HG02938 (cell line): Measurements from ENCODE around the gene STX8.

Experiments
- ATAC-seq: cut with Tn5 transposase; IDR thresholded peaks from one replicate; pipeline ENCODE4 v1.9.1; 2021; ENCODE audit warnings: mild to moderate bottlenecking, moderate library complexity; ENCODE audit not compliant: unreplicated experiment

Gene STX8

DNA sequence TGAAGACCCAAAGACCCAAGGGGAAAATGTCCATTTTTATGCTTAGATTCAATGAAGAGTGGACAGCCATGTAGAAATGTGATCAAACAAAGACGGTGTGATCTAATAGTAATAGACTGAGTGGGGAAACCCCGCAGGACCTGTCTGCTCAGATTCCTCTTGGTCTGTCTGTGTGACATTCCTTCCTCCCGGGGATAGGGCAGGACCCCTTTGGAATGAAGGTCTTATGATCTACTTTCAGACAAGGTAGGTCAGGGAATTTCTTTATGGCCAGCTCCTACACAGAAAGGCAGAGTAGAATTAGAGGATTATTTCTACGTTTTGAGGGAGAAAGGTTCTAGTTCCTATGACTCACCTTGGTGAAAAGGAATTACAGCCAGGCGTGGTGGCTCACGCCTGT, 267.6 kb downstream of the STX8 start:
- no peak for ATAC-seq

DNA sequence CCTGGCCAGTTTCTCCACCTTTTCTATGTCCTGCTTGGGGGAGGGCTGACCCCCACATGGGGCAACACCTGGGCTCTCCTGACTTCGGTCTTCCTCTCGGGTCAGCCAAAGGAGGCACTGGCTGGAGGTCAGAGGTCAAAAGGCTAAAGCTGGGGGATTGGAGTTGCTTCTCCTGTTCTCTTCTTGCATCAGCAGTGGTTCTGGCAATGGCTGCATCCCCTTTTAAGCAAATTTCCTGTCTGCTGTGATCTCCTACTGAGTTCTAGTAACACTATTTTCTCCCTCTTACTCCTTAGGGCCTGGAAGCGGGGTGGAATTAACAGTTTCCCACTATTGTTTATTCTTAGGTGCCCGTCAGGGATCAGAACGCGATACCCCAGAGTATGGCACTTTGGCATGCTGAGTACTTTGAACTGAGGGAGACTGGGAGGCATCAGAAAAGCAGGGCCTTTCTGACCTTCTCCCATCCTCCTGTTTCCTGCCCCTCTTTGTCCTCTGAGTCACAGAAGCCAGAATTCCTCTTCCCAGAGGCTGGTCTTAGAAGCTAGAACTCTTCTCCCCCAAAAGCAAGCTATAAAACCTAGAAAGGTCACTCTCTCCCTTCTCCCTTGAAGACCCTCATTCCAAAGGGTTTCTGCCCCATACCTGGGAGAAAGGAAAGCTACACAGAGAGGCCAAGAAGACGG, 268.2 kb downstream of the STX8 start:
- no peak for ATAC-seq

DNA sequence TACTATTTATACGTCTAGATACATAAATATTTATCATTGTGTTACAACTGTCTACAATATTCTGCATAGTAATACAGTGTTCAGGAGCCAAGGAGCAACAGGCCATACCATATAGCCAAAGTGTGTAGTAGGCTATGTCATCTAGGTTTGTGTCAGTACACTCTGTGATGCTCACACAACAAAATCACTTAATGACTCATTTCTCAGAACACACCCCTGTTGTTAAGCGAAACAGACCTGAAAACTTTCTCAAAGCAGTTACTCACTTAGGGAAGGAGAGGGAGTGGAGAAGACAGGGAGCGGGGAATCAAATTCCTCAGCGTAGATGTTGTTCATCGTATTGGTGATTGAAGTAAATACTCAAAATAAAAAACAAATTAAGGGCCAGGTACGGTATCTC, 269.5 kb downstream of the STX8 start:
- no peak for ATAC-seq

DNA sequence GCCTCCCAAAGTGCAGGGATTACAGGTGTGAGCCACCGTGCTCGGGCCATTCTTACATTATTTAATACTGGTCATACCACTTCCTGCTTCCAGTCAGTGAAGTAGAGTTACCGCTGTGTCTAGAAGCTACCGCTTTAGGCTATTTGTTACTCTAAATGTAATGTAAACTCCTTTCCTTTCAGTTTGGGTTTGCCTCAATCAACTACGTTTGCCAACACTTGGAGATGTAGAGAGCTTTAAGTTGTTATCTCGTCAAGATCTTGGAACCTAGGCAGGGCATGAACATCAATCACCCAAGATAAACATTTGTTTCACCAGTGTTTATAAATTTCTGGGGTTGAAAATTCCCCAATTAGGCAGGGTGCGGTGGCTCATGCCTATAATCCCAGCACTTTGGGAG, 275.9 kb downstream of the STX8 start:
- ATAC-seq = no peak

DNA sequence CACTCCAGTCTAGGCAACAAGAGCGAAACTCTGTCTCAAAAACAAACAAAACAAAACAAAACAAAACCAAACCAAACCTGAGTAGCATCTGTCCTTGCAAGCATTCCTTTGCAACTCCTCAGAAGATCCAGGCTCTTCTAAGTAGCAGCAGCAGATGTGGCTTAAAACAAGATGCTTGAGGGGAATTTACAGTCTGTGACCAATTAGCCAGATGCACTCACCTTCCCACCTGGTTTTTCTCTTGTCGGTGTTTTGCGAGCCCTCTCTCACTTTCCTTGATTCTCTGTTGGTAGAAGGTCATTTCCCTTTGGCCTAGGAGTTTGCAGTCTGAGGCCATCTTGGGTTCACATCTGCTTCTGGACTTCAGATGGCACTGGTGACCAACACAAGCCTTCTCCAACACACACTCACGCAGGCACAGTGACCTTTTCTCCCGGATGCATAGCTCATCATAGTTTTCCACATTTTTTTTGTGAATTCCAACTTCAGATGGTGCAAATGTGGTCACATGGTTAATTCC, 276.8 kb downstream of the STX8 start:
- no peak for ATAC-seq

DNA sequence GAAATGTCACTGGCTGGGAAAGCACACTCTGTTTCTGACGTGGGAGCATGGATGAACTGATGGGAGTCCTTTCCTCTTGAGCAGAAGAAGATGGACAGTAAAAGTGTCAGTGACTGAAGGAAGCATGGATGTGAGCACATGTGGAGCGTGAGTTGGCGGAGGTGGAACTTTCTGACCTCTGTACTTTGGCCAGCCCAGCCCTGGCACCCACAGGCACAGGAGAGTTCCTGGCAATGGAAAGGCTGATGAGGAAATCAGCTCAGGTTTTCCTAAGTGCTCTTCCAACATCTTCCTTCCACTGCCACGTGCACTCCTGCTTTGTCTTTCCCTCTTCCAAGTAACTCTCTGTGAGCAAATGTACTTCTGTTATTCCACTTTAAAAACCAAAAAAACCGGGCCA, 277.5 kb downstream of the STX8 start:
- ATAC-seq = no peak

DNA sequence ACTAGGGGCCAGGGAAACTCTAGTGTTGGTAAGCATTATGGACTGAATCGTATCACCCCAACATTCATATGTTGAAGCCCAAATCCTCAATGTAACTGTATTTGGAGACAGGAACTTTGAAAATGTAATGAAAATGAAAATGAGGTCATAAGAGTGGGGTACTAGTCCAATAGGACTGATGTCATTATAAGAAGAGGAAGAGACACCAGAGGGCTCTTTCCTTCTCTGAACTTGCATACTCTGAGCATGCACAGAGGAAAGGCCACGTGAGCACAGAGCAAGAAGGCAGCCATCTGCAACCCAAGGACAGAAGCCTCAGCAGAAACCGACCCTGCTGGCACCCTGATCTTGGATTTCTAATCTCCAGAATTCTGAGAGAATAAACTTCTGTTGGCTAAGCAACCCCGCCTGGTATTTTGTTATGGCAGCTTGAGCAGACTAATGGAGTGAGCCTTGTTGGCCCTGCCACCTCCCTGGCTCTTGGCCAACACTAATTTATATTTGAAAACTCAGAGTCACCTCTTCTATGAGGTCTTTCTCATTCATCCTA, 280.9 kb downstream of the STX8 start:
- no peak for ATAC-seq

DNA sequence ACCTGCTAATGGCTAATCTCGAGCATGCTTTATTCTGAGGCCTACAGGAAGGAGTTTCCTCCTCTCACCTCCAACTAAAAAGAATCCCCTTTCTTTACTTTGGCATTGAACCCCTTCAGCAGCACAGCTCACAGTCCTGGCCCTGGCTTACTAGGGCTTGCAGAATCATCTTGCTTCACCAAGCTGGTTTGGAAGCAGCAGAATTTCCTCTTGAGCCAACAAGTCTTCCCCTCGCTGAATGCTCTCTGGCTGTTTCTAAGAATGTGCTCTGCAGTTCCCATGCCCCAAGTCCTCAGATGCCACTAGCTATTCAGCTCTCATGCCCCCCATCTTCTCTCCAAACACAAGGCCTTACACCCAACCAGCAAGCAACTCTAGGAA, 283.1 kb downstream of the STX8 start:
- ATAC-seq = no peak

DNA sequence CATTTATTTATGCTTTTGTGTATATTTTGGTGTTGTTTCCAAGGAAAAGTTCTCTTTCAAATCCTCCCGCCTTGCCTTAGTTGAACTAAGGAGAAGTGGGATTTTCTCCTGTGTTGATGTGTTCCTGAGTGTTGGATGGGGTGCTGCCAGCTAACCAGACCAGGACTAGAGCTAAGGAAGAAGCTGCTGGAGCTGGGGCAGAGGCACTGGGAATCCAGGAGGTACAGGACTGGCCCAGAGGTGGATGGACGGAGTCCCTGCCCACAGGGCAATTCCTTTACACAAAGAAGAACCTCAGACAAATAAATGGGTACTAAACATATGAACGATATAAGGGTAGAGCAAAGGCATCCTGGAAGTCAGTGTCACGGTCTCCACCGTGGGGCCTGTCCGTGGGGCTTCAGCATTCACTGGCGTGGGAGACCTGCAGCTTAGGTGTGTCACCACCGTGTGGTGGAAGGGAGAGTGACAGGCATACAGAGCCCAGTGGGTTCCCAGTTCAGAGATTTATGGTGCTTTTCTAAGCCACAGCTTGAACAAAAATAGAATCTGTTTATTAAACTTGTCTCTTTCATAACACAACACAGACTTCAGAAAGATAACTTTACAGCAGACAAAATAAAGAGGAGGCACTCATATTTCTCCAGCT, 283.6 kb downstream of the STX8 start:
- no peak for ATAC-seq

DNA sequence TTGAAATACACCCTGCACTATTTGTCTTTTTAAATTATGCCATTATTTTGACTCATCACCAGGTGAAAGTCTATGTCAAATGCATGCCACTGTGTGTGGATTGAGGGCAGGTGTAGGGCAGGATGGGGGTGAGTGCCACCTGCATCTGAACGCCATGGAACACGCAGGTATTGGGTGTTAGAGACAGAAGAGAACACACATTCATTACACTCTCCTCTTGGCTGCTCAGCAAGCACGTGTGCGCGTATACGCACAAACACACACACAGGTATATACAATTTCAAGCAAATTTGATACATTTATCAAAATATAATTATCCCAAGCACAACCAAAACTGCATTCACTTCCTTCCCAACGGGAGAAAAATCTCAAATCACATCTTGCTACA, 285.4 kb downstream of the STX8 start:
- ATAC-seq = no peak

DNA sequence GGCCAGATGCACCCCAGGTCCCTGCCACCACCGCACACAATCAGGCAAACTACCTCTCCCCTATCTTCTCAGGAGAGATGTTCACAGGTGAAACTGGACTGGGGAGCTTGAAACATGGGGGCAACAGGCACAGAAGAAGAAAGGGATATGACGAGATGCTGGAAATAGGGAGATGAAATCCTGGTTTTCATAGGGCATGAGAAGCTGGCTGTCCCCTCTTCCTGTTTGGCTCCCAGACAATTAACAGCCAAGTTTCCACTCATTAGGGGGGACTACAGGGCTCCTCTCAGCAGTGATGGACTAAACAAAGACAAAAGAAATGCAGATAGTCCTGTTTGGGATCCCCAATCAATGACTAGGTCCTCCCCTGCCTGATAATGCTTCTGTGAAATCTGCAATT, 288.3 kb downstream of the STX8 start:
- no peak for ATAC-seq

DNA sequence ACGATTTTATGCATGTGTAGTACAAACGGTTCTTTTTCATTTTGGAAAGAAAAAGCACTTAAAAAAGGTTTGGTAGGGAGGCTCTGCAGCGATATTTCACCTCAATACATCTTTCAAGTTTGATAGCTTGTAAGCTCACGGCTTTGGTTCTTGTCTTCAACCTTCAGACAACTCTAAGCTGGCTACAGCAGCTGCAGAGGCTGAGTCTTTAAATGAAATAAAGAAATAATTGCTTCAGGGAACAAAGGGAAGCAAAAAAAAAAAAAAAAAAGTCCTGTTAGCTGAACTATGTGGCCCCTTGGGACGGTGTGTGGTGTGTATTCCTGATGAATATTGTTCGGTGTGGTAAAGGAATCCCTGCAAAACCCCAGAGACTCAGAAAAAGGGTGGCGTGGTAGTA, 289.2 kb downstream of the STX8 start:
- no peak for ATAC-seq

DNA sequence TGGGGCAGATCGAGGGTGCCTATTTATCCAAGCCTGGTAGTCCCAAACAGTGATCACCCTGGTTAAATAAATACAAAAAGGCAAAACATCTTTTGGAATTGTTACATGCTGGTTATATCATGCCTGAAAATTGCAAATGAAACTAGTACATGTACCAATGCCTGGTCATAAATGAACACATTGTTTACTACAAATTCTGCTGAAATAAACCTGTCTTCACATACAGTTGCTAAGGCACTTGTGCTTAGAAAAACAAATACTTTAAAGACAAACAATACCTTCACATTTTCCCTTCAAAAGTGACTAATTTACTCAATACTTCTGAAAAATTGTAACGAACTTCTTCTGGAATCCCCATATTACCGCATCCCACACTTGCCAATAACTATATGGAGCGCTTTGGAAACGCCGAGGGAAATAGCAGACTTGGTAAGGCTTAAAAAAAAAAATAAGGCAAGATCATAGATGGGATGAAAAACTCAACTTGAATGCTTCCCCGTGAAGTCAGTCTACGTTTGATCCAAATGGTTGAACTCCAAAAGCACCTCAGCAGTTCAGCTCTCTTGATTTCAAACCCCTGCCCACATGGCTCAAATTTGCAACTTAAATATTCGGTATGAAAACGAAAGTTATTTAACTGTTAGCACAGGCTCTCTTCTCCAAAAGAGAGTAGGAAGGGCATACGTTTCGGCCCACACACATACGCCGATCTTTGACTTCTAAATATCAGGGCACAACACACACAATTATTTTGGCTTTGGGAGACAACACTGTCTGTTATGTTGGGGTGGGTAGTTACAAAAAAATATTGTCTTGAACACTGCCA, 289.8 kb downstream of the STX8 start:
- no peak for ATAC-seq

DNA sequence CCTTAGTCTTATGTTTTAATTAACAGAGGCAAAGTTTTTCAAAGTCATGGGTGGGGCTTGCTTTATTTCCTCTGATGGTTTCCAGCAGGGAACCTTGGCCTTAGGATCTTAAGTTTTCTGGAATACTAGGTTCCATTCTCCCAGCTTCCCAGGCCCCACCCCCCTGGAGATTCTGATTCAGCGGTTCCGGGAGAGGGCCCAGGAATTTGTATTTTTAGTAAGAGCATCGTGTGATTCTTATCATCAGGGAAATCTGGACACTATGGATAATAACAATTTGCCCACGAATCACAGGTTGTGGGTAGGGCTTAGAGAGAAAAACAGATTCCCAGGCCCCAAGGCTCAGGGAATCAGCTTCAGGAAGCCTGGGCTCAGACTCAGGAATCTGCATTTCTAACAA, 290.7 kb downstream of the STX8 start:
- no peak for ATAC-seq

DNA sequence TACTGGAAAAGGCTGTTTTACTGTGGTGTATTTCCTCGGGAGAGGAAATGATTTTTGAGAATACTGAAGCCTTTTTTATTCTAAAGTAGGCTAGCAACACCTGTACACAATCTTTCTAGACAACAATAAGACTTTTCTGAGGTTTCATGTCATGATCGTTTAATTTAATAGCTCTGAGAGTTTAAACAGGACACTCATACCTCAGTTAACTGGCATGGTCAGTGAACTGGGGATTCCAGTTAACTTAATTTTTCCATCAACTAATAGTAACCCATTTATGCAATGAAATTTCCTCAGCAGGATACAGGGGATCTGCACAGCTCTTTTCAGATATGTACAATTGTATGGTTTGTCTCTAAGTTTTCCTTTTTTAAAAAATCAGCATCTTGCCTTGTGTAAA, 291.7 kb downstream of the STX8 start:
- no peak for ATAC-seq

DNA sequence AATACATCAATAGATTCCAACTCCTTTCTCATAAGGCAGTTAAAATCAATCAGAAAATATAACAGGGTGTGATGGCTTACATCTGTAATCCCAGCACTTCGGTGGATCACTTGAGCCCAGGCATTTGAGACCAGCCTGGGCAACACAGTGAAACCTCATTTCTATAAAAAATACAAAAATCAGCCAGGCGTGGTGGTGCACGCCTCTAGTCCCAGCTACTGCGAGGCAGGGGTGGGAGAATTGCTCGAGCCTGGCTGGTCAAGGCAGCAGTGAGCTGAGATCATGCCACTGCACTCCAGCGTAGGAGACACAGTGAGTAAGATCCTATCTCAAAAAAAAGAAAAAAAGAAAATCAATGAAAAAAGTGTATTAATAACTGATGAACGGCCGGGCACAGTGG, 295.7 kb downstream of the STX8 start:
- ATAC-seq = no peak

DNA sequence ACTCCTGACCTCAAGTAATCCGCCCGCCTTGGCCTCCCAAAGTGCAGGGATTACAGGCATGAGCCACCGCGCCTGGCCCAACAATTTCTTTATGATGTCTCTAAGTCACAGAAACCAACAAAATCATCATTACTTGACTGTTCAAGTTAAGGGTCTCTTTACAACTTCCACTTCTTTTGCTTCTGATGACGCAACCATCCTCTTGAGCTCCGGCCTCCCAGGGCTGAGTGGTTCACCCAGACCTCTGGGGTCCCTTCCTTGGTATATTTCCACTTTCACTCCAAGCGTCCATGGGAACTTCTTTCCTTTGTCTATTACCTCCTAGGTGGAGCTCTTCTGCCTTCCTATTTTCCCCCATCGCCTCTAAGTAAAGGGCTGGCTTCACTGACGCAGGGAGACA, 300.6 kb downstream of the STX8 start:
- no peak for ATAC-seq

DNA sequence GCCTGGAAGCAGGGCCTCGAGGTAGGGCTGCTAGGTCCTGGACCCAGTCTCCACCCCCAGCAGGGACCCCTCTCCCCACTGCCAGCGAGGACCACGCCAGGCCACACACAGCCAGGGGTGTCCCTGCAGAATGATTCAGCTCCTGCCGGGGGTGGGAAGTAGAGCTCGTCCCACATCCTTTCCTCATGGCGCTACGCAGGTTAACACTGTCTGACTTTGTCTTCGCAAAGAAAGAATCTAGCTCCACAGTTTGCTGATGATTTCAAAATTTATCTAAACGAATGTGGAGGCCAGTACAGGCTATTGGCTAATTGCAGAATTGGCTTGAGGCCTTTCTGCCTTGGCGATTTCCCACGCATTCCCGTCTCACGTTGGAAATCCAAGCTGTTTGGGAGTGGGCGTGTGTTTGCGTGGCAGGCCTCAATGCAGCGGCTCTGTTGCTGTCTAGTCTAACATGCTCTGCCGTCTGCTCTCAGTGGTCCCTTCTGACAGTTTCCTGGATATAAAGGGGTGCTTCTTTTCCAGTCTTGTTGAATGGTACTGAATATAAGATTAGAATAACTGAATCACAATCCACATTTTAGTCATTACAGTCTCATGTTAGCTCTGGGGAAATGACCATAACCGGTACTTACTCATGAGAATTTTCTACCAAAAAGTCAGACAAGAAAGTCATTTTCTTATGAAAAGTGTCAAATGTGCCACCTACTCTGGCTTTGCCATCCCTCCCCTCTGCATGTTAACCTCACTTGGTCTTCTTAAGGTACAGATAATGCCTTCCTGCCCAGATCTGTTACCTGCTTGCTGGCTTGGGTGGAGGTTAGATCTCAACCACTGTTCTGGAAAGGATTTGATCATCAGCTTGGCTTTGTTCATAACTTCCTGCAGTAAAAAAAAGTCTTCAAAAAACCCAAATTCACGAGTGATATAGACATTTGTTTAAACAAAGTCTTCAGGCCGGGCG, 301.9 kb downstream of the STX8 start:
- no peak for ATAC-seq

DNA sequence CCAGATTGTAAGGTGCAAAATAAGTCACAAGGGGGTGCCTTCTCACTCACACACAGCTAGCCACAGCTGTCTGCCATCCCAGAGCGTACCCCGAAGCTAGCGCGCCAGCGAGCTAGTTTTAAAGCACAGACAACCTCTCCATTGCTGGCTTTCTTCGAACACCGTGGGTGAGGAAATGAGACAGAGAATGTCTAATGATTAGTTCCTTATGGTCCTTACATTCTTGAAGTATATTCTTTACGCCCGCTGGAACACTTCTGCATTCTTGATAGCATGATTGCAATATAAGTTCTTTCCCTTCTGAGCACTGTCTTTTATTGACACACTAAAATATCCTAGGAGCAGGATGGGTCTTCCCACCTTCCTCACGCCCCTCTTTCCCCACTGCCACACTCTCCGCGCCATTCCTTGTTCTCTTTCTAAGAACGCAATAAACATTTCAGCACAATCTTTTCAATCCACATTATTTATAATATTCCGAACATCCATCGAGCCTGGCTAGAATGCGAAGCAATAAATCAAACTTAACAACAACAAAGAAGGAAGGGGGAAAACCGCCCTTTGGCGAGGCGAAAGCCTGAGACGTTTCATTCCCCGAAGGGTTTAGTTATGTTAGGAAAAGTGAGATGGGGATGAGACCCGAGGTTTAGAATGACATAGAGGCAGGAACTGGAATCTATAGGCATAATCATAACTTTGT, 303.0 kb downstream of the STX8 start:
- no peak for ATAC-seq

DNA sequence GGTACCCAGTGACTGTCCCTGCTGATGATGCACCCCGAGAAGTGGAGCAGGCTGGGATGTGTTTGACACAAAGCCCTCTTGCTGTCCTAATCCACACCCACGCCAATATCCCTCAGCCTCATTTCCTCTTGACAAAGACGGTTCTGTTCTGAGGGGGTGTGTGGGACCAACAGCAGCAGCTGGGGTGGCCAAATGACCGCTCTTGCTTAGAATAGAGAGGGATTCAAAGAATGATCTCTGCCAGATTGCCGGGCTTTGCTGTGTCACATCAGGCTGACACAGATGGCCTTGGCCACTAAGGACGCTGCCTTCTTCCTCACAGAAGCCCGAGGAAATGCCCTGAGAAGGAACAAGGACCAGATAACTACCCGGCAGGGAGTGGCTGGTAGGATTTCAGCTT, 303.6 kb downstream of the STX8 start:
- no peak for ATAC-seq
